CD4-positive, alpha-beta T cell treated with Interleukin-4 for 4 hours (primary cell): Measurements from ENCODE around the gene ACSF2.

Experiments used
- DNase-seq: peaks from one replicate; pipeline ENCODE4 v3.0.0-alpha.2; 2020

ACSF2 gene

DNA sequence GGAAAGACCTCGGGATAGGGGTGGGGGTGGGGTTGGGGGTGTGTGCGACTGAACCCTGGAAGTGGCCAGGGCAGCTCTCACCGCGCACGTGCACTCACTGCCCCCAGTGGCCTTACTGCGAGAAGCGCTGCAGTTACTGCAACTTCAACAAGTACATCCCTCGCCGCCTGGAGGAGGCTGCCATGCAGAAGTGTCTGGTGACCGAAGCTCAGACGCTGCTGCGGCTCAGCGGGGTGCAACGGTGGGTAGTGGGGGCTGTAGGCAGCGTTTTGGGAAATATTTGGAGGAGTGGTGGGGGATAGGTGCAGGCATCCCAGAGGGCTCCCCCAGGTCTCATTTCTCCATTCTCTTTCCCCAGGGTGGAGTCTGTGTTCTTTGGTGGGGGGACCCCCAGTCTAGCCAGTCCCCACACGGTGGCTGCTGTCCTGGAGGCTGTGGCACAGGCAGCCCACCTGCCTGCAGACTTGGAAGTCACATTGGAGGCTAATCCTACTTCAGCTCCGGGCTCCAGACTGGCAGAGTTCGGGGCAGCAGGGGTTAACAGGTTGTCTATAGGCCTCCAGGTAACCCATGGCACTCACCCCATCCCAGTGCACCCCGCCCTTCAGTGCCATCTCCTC, 53.6 kb downstream of the ACSF2 start:
- peak; percentile 69 for DNase-seq

- DNase-seq: no peak
Measured at GRCh38 chr17:50480142-50480764, 54.2 kb downstream of the ACSF2 start.

GRCh38 chr17:50480854-50481490, 55.0 kb downstream of the ACSF2 start:
- no peak for DNase-seq

GRCh38 chr17:50481648-50482047, 55.6 kb downstream of the ACSF2 start:
- DNase-seq: no peak

DNA sequence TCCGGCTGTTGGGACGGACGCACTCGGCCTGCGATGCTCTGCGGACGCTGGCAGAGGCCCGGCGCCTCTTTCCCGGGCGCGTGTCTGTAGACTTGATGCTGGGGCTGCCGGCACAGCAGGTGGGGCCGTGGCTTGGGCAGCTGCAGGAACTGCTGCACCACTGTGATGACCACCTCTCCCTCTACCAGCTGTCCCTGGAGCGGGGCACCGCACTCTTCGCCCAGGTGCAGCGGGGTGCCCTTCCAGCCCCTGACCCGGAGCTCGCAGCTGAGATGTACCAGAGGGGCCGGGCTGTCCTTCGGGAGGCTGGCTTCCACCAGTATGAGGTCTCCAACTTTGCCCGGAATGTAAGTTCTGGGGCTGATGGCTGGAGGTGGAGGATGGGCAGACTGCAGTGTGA, 56.1 kb downstream of the ACSF2 start:
- no peak for DNase-seq

- peak; percentile 76 for DNase-seq
Measured at GRCh38 chr17:50482516-50482915, 56.5 kb downstream of the ACSF2 start.

DNA sequence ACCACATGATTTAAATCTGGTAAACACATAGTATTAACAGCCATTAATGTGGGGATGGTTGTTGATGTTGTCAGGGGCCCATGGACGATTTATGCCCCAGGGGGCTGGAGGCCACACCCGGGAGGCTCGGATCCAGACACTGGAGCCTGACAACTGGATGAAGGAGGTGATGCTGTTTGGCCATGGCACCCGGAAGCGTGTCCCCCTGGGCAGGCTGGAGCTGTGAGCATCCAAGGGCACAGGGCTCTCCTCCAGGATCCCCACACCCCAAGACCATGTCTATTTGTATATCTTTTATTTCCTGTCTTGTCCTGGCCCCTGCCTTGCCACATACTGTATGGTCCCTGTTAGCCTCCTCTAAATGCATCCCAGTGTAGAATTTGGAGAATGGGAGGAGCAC, 57.2 kb downstream of the ACSF2 start:
- DNase-seq: no peak

- no peak for DNase-seq
Measured at GRCh38 chr17:50484386-50485155, 58.6 kb downstream of the ACSF2 start.

GRCh38 chr17:50487213-50488096, 61.4 kb downstream of the ACSF2 start:
- no peak for DNase-seq

- DNase-seq: no peak
Measured at GRCh38 chr17:50488880-50489279, 62.9 kb downstream of the ACSF2 start.

- no peak for DNase-seq
Measured at GRCh38 chr17:50491505-50491904, 65.5 kb downstream of the ACSF2 start.

DNA sequence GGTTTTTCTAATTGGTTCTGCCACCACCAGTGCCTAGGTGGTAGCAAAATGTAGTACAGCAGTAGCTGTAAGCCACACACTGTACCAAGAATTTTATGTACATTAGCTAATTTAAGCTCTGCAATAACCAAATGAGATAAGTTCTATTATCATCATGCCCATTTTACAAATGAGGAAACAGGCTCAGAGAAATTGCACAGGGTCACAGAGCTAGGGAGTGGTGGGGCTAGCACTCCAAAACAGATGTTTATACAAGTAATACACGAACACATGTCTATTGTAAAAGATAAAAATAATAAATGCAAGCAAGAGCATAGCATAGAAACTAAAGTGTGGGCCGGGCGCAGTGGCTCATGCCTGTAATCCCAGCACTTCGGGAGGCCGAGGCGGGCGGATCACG, 66.2 kb downstream of the ACSF2 start:
- DNase-seq: no peak

DNA sequence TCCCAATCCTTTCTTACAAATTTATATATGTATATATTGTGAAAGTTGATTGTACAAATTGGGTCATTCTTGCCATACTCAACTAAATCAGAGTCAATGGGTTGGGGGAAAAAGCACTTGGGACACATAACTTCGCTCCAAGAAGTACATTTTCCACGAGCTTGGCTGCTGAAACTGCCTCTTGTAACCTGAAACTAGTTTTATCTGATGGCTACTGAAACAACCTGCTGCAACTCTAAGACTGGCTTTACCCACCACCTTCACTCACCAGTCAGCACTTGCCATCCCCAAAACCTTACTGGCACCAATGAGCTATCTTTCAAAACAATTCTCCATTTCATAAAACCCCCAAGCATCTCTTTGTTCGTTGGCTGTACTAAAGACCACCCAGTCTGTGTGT, 67.7 kb downstream of the ACSF2 start:
- no peak for DNase-seq

GRCh38 chr17:50495217-50495823, 69.3 kb downstream of the ACSF2 start:
- DNase-seq: no peak

DNA sequence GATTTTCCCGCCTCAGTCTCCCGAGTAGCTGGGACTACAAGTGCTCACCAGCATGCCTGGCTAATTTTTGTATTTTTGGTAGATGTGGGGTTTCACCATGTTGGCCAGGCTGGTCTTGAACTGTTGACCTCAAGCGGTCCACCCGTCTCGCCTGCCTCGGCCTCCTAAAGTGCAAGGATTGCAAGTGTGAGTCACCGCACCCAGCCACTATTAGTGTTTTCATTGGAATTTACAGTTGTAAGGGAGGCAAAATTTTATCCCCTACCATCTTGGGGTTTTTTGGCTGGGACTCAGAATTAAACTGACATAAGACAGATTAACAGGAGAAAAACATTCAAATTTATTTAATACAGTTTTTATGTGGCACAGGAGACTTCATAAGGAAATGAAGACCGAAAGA, 69.9 kb downstream of the ACSF2 start:
- no peak for DNase-seq

DNA sequence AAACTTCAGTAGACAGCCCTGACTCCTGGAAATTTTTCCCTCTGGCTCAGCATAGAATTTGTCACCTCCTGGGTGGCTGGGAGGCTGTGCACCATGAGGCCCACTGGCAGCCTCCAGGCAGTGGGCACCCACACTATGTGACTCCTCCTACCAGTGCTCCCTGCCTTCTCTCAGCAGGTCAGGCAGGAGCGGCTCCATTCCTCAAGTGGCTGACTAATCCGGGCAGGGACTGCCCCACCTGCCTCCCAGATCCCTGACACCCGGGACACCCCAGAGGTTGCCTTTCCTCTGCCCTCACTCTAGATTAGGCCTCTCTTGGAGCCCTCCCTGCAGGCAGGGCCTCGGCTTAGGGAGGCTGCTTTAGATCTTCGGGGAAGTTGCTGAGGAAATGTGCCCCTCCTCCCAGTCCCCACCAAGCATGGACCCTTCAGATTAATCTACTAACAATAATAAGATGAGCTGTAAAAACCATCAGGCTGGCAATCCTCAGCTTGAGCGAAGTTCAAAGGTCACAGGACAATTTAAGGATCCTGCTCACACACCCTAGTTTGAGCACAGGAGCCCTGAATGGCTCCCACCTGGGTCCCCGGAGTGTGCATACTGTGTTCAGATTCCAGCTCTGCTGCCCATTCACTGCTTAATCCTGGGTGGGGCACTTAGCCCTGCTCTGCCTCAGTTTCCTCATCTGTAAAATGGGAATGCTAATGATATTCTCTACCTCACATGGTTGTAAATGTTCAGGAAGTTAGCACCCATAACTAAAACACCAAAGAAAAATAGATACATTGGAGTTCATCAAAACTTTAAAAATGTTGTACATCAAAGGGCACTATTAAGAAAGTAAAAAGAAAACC, 72.2 kb downstream of the ACSF2 start:
- DNase-seq: no peak

GRCh38 chr17:50499270-50499669, 73.3 kb downstream of the ACSF2 start:
- DNase-seq: no peak

DNA sequence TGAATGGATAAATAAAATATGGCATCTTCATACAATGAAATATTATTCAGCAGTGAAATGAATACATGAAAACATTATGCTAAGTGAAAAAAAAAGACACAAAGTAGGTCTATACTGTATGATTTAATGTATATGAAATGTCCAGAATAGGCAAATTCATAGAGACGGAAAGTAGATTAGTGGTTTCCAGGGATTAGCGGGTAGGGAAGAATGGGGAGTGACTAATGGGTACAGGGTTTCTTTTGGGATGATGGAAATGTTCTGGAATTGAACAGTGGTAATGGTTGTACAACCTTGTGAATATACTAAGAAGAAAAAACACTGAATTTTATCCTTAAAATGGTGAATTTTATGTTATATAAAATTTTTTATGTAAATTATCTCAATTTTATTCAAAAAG, 73.7 kb downstream of the ACSF2 start:
- DNase-seq: no peak

GRCh38 chr17:50501054-50501453, 75.0 kb downstream of the ACSF2 start:
- DNase-seq: peak; percentile 40

- no peak for DNase-seq
Measured at GRCh38 chr17:50502301-50502990, 76.4 kb downstream of the ACSF2 start.
